Esophagus muscularis mucosa (tissue), 4 donors: ENCODE measurements around the gene ANK2. TPM values are rescaled to one million over a fixed set of nuclear protein-coding genes. Genes with fewer than 3 reads are reported as not detected.

ENCODE experiments used
- DNase-seq: peaks from one replicate; pipeline ENCODE4 v3.0.0-alpha.2; 2017; ENCODE audit errors: extremely low spot score
- H3K27ac ChIP-seq, 4 donors: fragments of 200-600 bp; sonication (generic); replicated peaks in 1 of 4; 1 replicate in 3 of 4; 2 replicates in 1 of 4; pipeline ENCODE4 v1.5.1; 2016 to 2019; ENCODE audit warnings: mild to moderate bottlenecking in 1 of 4
- H3K27me3 ChIP-seq, 4 donors: fragments of 200-600 bp; sonication (generic); one replicate each; pipeline versions ENCODE4 v1.5.1 to v1.6.0; 2016 to 2019
- H3K36me3 ChIP-seq, 4 donors: fragments of 200-600 bp; sonication (generic); one replicate each; pipeline ENCODE4 v1.5.1; 2016 to 2019
- H3K4me1 ChIP-seq, 4 donors: fragments of 200-600 bp; sonication (generic); one replicate each; pipeline ENCODE4 v1.5.1; 2016 to 2019
- H3K4me3 ChIP-seq, 4 donors: fragments of 200-600 bp; sonication (generic); 1 replicate in 2 of 4; 2 replicates in 2 of 4; pipeline ENCODE4 v1.5.1; 2016 to 2019; ENCODE audit warnings: mild to moderate bottlenecking in 4 of 4, moderate library complexity in 1 of 4
- H3K9me3 ChIP-seq, 4 donors: fragments of 200-600 bp; sonication (generic); 1 replicate in 3 of 4; 2 replicates in 1 of 4; pipeline ENCODE4 v1.5.1; 2016 to 2019
- CTCF ChIP-seq, 3 experiments: fragments of 200-600 bp in 2 of 3; fragments of 450-650 bp in 1 of 3; sonication (generic) in 2 of 3; IDR thresholded peaks; one replicate each; pipeline ENCODE4 v1.5.1; 2017 to 2019; ENCODE audit warnings: antibody characterized with exemption in 3 of 3, mild to moderate bottlenecking in 2 of 3, moderate library complexity in 1 of 3
- EP300 ChIP-seq: sonication (generic); formaldehyde crosslinking; IDR thresholded peaks from one replicate; pipeline ENCODE4 v1.6.1; 2017; ENCODE audit warnings: antibody characterized with exemption
- POLR2A ChIP-seq: fragments of 450-650 bp; IDR thresholded peaks from one replicate; pipeline ENCODE4 v1.6.1; 2017; ENCODE audit warnings: antibody characterized with exemption, moderate library complexity, mild to moderate bottlenecking, low read depth
- POLR2AphosphoS5 ChIP-seq, 2 donors: sonication (generic); formaldehyde crosslinking; IDR thresholded peaks; one replicate each; pipeline ENCODE4 v1.6.1; 2017; ENCODE audit warnings: antibody characterized with exemption in 2 of 2
- WGBS: methylation state at CpG from one replicate; pipeline ENCODE4 v1.1.5; 2018; 5-methylcytosine and 5-hydroxymethylcytosine counted together
- intact Hi-C: fragments of 100-400 bp; cut with DNase I; formaldehyde crosslinking; loops from one replicate; pipeline ENCODE4 v1.15.1; 2023
- total RNA-seq, 4 donors: library from RNA; depleted of rRNA; stranded (reverse); fragments of >200 nt; gene quantifications; one replicate each; pipeline versions ENCODE4 v1.1.0 to v1.2.1, GENCODE V29; 2016

ANK2 gene
- total RNA-seq, 4 donors from 2014 or later = 76.8 to 88.0 (median 82.8) TPM

DNA sequence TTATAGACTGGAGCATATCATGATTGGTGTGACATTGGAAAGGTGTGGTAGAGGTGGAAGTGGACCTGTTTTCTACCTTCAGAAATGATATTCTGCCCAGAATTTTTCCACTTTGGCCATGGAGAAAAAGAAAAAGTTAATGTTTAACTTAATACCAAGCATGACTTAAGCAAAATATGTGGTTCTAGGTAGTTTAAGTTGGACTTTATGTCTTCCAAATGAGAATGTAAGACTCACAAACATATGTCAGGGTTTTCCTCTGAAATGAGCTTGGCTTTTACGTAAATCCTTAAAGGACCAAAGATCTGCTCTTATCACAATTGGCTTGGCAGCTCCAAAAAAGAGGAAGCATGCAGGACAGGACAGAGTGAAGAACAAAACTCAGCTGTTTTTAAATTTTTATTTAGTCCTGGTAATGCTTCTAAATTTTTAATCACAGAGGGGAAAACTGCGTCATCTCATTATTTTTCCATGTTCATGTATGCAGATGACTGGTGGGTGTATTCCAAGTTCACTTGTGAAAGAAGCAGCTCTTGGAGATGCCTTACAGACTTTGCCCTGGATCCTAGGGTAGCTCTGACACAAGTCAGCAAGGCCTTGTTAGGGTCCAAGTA is 98.2 kb downstream of the ANK2 start:
- 53% methylated on average over 2 of the region's 2 CpGs for WGBS
- no peak for DNase-seq
- Histone ChIP-seq H3K36me3 (no peaks in the 10 kb centered on the region), H3K27ac (peak overlapping the region; percentile 22 to 63 (median 46)), H3K4me3 (peak overlapping the region; percentile 23 to 43 (median 40)), H3K9me3 (no peaks in the 10 kb centered on the region), H3K27me3 (no peaks in the 10 kb centered on the region), H3K4me1 (peaks cover 0 to 14% (median 10%) of the 10 kb centered on the region in 4 donors)
- intact Hi-C loops = no loop called here
- TF ChIP-seq CTCF (IDR thresholded peaks at IDR 0.05) (no peak), POLR2A (no peak), POLR2AphosphoS5 (IDR thresholded peaks at IDR 0.05) (no peak), EP300 (no peak)

GRCh38 chr4:113148925-113149324 is 99.5 kb downstream of the ANK2 start:
- H3K4me3 ChIP-seq = no peak overlapping the region
- H3K27ac ChIP-seq = no peak overlapping the region
- H3K9me3 ChIP-seq = no peaks in the 10 kb centered on the region
- intact Hi-C loops = no loop called here
- no peaks in the 10 kb centered on the region for H3K36me3 ChIP-seq
- no peak for DNase-seq
- H3K4me1 ChIP-seq = peaks cover 0 to 14% (median 10%) of the 10 kb centered on the region in 4 donors
- no peaks in the 10 kb centered on the region for H3K27me3 ChIP-seq
- TF ChIP-seq CTCF (IDR thresholded peaks at IDR 0.05) (no peak), EP300 (no peak), POLR2AphosphoS5 (IDR thresholded peaks at IDR 0.05) (no peak), POLR2A (no peak)

DNA sequence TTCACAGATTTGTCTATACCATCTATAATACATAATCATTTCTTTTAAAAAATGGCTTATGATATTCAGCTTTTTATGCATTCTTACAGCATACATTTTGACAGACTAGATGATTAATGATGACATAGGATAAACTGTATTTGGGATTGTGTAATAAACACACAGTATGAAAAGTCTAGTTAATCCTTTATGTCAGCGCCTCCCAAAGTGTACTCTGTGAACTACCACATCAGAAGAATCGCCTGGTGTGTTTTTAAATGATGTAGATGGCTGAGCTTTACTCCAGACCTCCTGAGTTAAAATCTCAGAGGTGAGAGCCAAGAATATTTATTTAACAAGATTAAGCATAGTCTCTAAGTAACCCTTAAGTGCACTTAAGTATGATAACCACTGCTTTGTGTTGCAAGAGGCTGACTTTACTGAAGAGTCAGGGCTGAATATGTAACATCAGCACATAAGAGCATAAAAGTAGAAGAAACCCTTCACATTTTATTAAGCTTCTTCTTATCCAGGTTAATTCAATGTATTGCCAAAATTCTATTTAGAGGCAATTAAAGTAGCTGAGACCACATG is 104.2 kb downstream of the ANK2 start:
- WGBS = 68% methylated on average over 2 of the region's 2 CpGs
- H3K27me3 ChIP-seq = no peaks in the 10 kb centered on the region
- intact Hi-C loops = no loop called here
- no peak for DNase-seq
- no peak for TF ChIP-seq EP300
- TF ChIP-seq CTCF (IDR thresholded peaks at IDR 0.05) = no peak
- no peak for TF ChIP-seq POLR2A
- no peak for TF ChIP-seq POLR2AphosphoS5 (IDR thresholded peaks at IDR 0.05)
- H3K4me1 ChIP-seq = no peaks in the 10 kb centered on the region
- H3K9me3 ChIP-seq = no peaks in the 10 kb centered on the region
- H3K27ac ChIP-seq = no peak overlapping the region
- H3K36me3 ChIP-seq = no peaks in the 10 kb centered on the region
- H3K4me3 ChIP-seq = no peak overlapping the region

- Histone ChIP-seq H3K9me3 (no peaks in the 10 kb centered on the region), H3K4me1 (no peaks in the 10 kb centered on the region), H3K27me3 (no peaks in the 10 kb centered on the region), H3K36me3 (no peaks in the 10 kb centered on the region), H3K4me3 (no peak overlapping the region), H3K27ac (no peak overlapping the region)
- 60% methylated on average over 1 of the region's 1 CpG for WGBS
- DNase-seq = no peak
- intact Hi-C loops = no loop called here
- TF ChIP-seq POLR2A = no peak
- TF ChIP-seq CTCF (IDR thresholded peaks at IDR 0.05) = no peak
- no peak for TF ChIP-seq EP300
These were observed 104.8 kb downstream of the ANK2 start for GRCh38 chr4:113154281-113154680.
